Putamen (tissue), 1 donor: ENCODE data around the gene NECTIN4.
"Not testable (repeated sequence)": the region's sequence is repeated elsewhere in the genome, so short reads cannot be mapped to it uniquely, and the experiment has no call there.

ENCODE experiments used
- DNase-seq: peaks from one replicate; pipeline ENCODE4 v3.0.0-alpha.2; 2016; ENCODE audit warnings: low spot score

NECTIN4 gene

GRCh38 chr1:161089251-161089924 lies at the start of gene NECTIN4:
TSS of gene NECTIN4 (minus strand) at chr1:161089558. CDS start at chr1:161089296, 262 bp downstream.
- no peak for DNase-seq

- no peak for DNase-seq
Measured at GRCh38 chr1:161138431-161138830, 49.1 kb upstream of the NECTIN4 start.

GRCh38 chr1:161137881-161138280 lies 48.5 kb upstream of the NECTIN4 start:
- no peak for DNase-seq

- DNase-seq = no peak
Measured at GRCh38 chr1:161133220-161133740, 43.9 kb upstream of the NECTIN4 start.

GRCh38 chr1:161132410-161133219 lies 43.3 kb upstream of the NECTIN4 start, which contains the start of gene DEDD:
TSS of gene DEDD (minus strand) at chr1:161132667. CDS start at chr1:161124462, 8,205 bp downstream.
- peak; percentile 98 for DNase-seq

- DNase-seq = no peak
Measured at GRCh38 chr1:161131523-161132409, 42.4 kb upstream of the NECTIN4 start.

- no peak for DNase-seq
Measured at GRCh38 chr1:161130266-161130665, 40.9 kb upstream of the NECTIN4 start.

GRCh38 chr1:161128591-161129420 lies 39.4 kb upstream of the NECTIN4 start:
- DNase-seq = no peak

GRCh38 chr1:161127649-161128048 lies 38.3 kb upstream of the NECTIN4 start:
- no peak for DNase-seq

GRCh38 chr1:161122967-161123366 lies 33.6 kb upstream of the NECTIN4 start:
- no peak for DNase-seq

- DNase-seq = no peak
Measured at GRCh38 chr1:161121834-161122233, 32.5 kb upstream of the NECTIN4 start.

GRCh38 chr1:161121042-161121650 lies 31.8 kb upstream of the NECTIN4 start:
- no peak for DNase-seq

- no peak for DNase-seq
Measured at GRCh38 chr1:161119092-161119903, 29.9 kb upstream of the NECTIN4 start.

GRCh38 chr1:161117759-161118581 lies 28.6 kb upstream of the NECTIN4 start, which contains the start of the genes NIT1 and PFDN2:
TSS of gene NIT1 (plus strand) at chr1:161118105. CDS start at chr1:161118177, 72 bp downstream.
TSS of gene PFDN2 (minus strand) at chr1:161118037. CDS start at chr1:161118026, 11 bp downstream.
- peak; percentile 86 for DNase-seq

- not testable (repeated sequence) for DNase-seq
Measured at GRCh38 chr1:161115961-161116360, 26.6 kb upstream of the NECTIN4 start.

GRCh38 chr1:161115132-161115711 lies 25.9 kb upstream of the NECTIN4 start:
- no peak for DNase-seq

GRCh38 chr1:161114556-161114955 lies 25.2 kb upstream of the NECTIN4 start:
- DNase-seq = no peak

GRCh38 chr1:161113915-161114314 lies 24.6 kb upstream of the NECTIN4 start:
- no peak for DNase-seq
